Stimulated activated CD8-positive, alpha-beta memory T cell treated with anti-CD3 and anti-CD28 coated beads, Interleukin-4, amount 100 ng/mL, for 48 hours (primary cell): ENCODE measurements around the gene PSG4.
A peak's percentile ranks its signal among the peaks of the same experiment; 100 is the strongest.
"Not testable (repeated sequence)": the region's sequence is repeated elsewhere in the genome, so short reads cannot be mapped to it uniquely, and the experiment has no call there.

Source experiments
- DNase-seq: peaks from one replicate; pipeline ENCODE4 v3.0.0-alpha.2; 2020

PSG4 gene

GRCh38 chr19:43197666-43198397, 7.6 kb downstream of the PSG4 start:
- not testable (repeated sequence) for DNase-seq

- DNase-seq: not testable (repeated sequence)
Measured at GRCh38 chr19:43194397-43194796, 11.0 kb downstream of the PSG4 start.

GRCh38 chr19:43192381-43193155, 12.9 kb downstream of the PSG4 start:
- DNase-seq: not testable (repeated sequence)

GRCh38 chr19:43188092-43188491, 17.3 kb downstream of the PSG4 start:
- DNase-seq: not testable (repeated sequence)

- not testable (repeated sequence) for DNase-seq
Measured at GRCh38 chr19:43186311-43186935, 19.0 kb downstream of the PSG4 start, which contains the start of gene PSG5. Gene PSG5 (minus strand): TSS chr19:43186536. CDS start chr19:43186405, 131 bp downstream.

- DNase-seq: not testable (repeated sequence)
Measured at GRCh38 chr19:43181869-43182771, 23.3 kb downstream of the PSG4 start.

- DNase-seq: peak; percentile 39
Measured at GRCh38 chr19:43179569-43180147, 25.8 kb downstream of the PSG4 start.

GRCh38 chr19:43178577-43178976, 26.9 kb downstream of the PSG4 start:
- DNase-seq: not testable (repeated sequence)

GRCh38 chr19:43165906-43166305, 39.5 kb downstream of the PSG4 start:
- not testable (repeated sequence) for DNase-seq

- not testable (repeated sequence) for DNase-seq
Measured at GRCh38 chr19:43163135-43163534, 42.3 kb downstream of the PSG4 start.

- DNase-seq: not testable (repeated sequence)
Measured at GRCh38 chr19:43162261-43162660, 43.2 kb downstream of the PSG4 start.

GRCh38 chr19:43152214-43152613, 53.2 kb downstream of the PSG4 start:
- DNase-seq: no peak

GRCh38 chr19:43149788-43150187, 55.6 kb downstream of the PSG4 start:
- DNase-seq: not testable (repeated sequence)

GRCh38 chr19:43148233-43148632, 57.2 kb downstream of the PSG4 start:
- DNase-seq: no peak
